Duodenal mucosa (tissue), 2 donors: ENCODE data around the gene COPG1.
A peak's percentile ranks its signal among the peaks of the same experiment; 100 is the strongest.

Experiments
- H3K27ac ChIP-seq: one replicate; pipeline ENCODE4 v1.7.0; 2013; ENCODE audit warnings: low read depth, low read length
- H3K27me3 ChIP-seq, 2 donors: one replicate each; pipeline ENCODE4 v1.7.0; 2013; ENCODE audit warnings: low read length in 2 of 2, control low read depth in 1 of 2; ENCODE audit not compliant: insufficient read depth in 2 of 2, control insufficient read depth in 1 of 2
- H3K36me3 ChIP-seq, 2 donors: one replicate each; pipeline ENCODE4 v1.7.0; 2013; ENCODE audit warnings: low read length in 2 of 2, control low read depth in 1 of 2; ENCODE audit not compliant: insufficient read depth in 2 of 2, control insufficient read depth in 1 of 2
- H3K4me1 ChIP-seq, 2 donors: one replicate each; pipeline ENCODE4 v1.7.0; 2013; ENCODE audit warnings: low read length in 2 of 2, control low read depth in 1 of 2; ENCODE audit not compliant: insufficient read depth in 2 of 2, control insufficient read depth in 1 of 2
- H3K4me3 ChIP-seq, 2 donors: one replicate each; pipeline ENCODE4 v1.7.0; 2013; ENCODE audit warnings: low read length in 2 of 2, low read depth in 1 of 2
- H3K9ac ChIP-seq, 2 donors: one replicate each; pipeline ENCODE4 v1.7.0; 2013; ENCODE audit warnings: low read length in 2 of 2, low read depth in 1 of 2
- H3K9me3 ChIP-seq, 2 donors: one replicate each; pipeline ENCODE4 v1.7.0; 2013; ENCODE audit warnings: low read length in 2 of 2, control low read depth in 1 of 2; ENCODE audit not compliant: control insufficient read depth in 1 of 2

COPG1 gene

DNA sequence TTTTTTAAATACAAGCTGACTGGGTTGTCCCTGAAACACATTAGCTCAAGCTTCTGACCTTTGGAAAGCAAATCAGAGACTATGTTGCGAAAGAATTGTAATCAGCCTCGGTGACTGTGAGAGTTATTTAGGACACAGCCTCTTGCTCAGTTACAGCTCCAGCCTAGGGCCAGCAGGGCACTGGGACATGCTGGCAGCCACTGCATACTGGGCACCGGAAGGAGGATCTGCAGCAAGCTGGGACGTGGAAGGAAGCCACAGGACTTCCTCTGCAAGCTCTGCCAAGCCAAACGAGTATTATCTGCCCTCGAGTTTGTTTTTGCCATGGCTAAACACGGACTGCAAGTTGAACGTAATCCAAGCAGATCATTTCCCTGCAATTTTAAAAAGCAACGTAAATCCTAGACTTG, 24.4 kb upstream of the COPG1 start:
- Histone ChIP-seq H3K9ac (peak overlapping the region; percentile 36 to 69), H3K27ac (peak overlapping the region; percentile 61), H3K4me1 (peaks cover 15 to 23% of the 10 kb centered on the region in 2 donors)

DNA sequence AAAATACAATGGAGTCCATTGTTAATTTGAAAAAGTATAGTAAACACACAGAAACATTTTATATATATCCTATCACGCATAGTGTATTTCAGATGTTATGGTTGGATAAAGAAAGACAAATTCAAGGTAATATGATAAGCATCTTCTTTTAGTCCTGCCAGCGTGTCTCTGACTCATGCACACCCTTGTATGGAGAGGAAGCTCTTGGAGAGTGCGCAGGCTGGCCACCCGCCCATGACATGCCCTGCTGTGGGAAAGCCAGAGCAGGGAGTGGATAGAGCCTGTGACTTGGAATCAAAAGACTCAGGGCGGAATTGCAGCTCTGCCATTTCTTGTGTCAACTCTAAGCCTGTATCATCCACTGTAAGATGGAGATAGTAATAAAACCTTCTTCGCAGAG, 23.0 kb upstream of the COPG1 start:
- no peak overlapping the region for H3K4me3 ChIP-seq
- no peak overlapping the region for H3K27ac ChIP-seq
- H3K27me3 ChIP-seq, result no peaks in the 10 kb centered on the region
- no peaks in the 10 kb centered on the region for H3K36me3 ChIP-seq
- H3K9me3 ChIP-seq, result no peaks in the 10 kb centered on the region
- no peak overlapping the region for H3K9ac ChIP-seq
- H3K4me1 ChIP-seq, result peaks cover 17 to 23% of the 10 kb centered on the region in 2 donors

More for the DNA sequence above, 24.4 kb upstream of the COPG1 start:
- peak overlapping the region; percentile 50 to 63 for H3K4me3 ChIP-seq
- no peaks in the 10 kb centered on the region for H3K36me3 ChIP-seq
- no peaks in the 10 kb centered on the region for H3K27me3 ChIP-seq
- no peaks in the 10 kb centered on the region for H3K9me3 ChIP-seq

DNA sequence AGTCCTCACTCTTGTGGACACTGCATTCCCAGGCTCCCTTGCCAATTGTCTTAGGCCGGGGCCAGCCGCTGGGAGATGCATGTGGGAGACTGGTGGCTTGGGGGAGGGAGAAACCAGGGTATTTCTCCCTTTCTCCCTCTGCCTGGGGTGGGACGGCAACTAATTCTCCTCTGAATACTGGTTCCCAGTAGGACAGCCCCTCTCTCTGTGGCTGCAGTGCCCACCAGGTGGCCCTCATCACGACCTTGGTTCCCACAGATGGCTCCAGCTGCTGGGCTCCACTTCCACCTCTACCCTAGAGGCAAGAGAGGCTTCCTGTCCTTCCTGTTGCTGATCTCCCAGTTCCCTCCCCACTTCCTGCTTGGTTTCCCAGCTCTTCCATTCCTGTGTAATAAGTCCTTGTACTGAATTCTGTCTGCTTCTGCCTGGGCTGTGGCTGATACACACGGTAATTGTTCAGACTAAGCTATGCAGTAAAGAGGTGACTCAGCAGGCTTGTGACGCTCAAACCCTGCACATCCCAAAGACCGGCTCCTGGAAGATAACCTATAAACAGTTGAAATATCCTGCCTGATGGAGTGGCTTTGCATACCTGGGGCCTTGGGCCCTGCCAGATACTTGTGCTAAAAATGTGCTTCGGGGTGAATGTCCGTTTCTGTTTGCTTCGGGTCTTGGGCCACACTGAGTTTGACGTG, 20.4 kb upstream of the COPG1 start:
- H3K9ac ChIP-seq, result no peak overlapping the region
- no peak overlapping the region for H3K4me3 ChIP-seq
- no peak overlapping the region for H3K27ac ChIP-seq
- no peaks in the 10 kb centered on the region for H3K36me3 ChIP-seq
- no peaks in the 10 kb centered on the region for H3K9me3 ChIP-seq
- H3K4me1 ChIP-seq, result peaks cover 17 to 23% of the 10 kb centered on the region in 2 donors
- H3K27me3 ChIP-seq, result no peaks in the 10 kb centered on the region

DNA sequence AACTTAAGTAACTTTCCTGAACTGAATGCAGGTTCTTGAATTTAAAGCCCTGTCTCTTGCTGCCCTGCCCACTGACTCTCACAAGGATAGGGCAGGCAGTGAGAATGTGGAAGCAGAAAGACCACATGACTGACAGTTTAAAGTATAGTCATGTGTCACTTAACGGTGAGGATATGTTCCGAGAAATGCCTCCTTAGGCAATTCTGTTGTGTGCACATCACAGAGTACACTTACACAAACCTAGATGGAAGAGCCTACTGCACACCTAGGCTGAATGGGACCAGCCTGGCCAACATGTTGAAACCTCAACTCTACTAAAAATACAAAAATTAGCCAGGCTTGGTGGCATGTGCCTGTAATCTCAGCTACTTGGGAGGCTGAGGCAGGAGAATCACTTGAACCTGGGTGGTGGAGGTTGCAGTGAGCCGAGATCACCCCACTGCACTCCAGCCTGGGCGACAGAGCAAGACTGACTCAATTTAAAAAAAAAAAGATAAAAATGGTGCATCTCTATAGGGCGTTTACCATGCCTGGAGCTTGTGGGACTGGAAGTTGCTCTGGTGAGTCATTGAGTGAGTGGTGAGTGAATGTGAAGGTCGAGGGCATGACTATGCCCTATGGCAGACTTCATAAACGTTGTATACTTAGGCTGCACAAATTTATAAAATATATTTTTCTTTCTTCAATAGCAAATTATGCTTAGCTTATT, 18.9 kb upstream of the COPG1 start:
- Histone ChIP-seq H3K36me3 (no peaks in the 10 kb centered on the region), H3K4me3 (no peak overlapping the region), H3K9me3 (no peaks in the 10 kb centered on the region), H3K27ac (no peak overlapping the region), H3K9ac (no peak overlapping the region), H3K27me3 (no peaks in the 10 kb centered on the region), H3K4me1 (peaks cover 14% of the 10 kb centered on the region in 2 donors)

DNA sequence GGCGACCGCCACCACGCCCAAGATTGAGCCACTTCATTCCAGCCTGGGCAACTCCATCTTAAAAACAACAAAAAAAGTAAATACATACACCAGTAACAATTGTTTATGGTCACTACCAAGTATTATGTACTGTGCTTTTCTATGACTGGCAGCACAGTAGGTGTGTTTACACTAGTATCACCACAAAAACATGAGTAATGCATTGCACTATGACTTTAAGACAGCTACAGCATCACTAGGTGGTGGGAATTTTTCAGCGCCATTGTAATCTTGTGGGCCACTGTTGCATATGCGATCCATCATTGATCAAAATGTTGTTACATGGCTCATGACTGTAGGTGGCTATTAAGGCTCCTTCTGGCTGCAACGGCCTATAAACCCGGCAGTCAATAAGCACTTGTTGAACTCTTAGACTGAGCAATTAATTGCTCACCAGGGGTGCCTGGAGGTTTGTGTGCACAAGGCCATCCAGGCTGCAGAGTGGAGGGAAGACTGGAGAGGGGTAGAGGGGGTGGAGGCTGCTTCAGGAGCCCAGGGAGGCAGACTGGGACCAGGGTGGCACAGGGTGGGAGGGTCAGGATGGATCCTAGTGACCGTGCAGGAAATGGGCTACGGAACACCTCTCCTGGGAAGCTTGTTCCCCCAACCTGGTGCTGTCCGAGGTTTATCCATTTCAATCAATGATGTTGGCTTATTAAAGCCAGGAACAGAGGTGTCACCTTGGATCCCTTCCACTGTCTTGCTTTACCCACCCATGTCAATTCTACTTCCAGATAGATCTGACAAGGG, 17.9 kb upstream of the COPG1 start:
- H3K4me3 ChIP-seq, result no peak overlapping the region
- no peaks in the 10 kb centered on the region for H3K27me3 ChIP-seq
- H3K27ac ChIP-seq, result no peak overlapping the region
- no peaks in the 10 kb centered on the region for H3K9me3 ChIP-seq
- H3K4me1 ChIP-seq, result peaks cover 13 to 14% of the 10 kb centered on the region in 2 donors
- H3K36me3 ChIP-seq, result no peaks in the 10 kb centered on the region
- H3K9ac ChIP-seq, result no peak overlapping the region

DNA sequence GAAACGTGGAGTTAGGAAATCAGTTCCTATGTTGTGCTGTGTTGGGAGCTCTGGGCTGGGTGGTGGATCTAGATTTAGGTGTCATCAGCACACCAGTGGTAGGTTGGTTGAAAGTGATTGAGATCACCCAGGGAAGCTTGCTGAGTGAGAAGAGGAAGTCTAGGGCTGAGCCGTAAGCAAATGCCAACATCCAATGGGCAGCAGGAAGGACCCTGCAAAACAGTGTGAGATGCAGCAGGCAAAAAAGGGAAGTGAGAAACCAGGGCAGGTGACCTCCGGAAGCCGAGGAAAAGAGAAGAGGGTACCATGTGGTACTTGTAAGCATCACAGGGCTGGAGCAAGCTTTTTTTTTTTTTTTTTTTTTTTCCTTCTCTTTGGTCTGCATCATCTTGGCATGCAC, 15.9 kb upstream of the COPG1 start:
- Histone ChIP-seq H3K27me3 (no peaks in the 10 kb centered on the region), H3K27ac (no peak overlapping the region), H3K4me1 (peaks cover 7 to 12% of the 10 kb centered on the region in 2 donors), H3K9ac (no peak overlapping the region), H3K36me3 (no peaks in the 10 kb centered on the region), H3K9me3 (no peaks in the 10 kb centered on the region), H3K4me3 (no peak overlapping the region)

DNA sequence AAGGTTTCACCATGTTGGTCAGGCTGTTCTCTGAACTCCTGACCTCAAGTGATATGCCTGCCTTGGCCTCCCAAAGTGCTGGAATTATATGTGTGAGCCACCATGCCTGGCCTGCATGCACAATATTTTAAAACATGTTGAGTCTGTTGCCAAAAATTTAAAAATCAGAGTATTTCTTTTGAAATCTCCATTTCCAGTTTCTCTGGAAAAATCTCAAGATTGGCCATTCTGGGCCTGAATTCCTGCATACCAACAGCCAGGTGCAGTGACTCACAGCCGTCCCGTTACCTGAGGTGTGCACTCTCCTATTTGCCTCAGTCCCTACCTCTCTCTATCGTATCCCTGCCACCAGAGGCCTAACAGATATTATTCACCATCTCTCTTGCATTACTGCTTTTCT, 15.0 kb upstream of the COPG1 start:
- Histone ChIP-seq H3K9me3 (no peaks in the 10 kb centered on the region), H3K9ac (no peak overlapping the region), H3K4me3 (no peak overlapping the region), H3K27ac (no peak overlapping the region), H3K36me3 (no peaks in the 10 kb centered on the region), H3K27me3 (no peaks in the 10 kb centered on the region), H3K4me1 (peaks cover 0 to 17% of the 10 kb centered on the region in 2 donors)

DNA sequence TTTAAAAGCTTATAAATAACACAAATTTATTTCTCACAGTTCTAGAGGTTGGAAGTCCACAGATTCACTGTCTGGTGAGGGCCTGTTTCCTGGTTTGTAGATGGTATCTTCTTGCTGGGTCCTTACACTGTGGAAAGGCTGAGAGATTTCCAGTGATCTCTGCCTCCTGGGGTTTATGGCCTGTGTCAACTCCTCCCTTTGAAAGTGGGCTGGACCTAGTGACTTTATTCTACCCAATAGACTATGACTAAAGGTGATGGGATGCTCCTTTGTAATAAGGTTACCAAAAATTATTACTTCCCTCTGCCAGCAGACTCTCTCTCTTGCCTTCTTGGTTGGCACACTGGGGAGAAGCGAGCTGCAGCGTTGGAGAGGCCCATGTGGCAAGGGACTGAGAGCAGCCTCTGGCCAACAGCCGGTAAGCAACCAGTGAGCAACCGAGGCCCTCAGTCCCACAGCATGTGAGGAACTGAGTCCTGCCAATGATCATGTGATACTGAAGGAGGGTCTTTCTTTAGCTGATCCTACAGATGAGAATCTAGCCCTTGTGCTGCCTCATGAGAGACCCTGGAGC, 14.0 kb upstream of the COPG1 start:
- H3K9ac ChIP-seq, result no peak overlapping the region

DNA sequence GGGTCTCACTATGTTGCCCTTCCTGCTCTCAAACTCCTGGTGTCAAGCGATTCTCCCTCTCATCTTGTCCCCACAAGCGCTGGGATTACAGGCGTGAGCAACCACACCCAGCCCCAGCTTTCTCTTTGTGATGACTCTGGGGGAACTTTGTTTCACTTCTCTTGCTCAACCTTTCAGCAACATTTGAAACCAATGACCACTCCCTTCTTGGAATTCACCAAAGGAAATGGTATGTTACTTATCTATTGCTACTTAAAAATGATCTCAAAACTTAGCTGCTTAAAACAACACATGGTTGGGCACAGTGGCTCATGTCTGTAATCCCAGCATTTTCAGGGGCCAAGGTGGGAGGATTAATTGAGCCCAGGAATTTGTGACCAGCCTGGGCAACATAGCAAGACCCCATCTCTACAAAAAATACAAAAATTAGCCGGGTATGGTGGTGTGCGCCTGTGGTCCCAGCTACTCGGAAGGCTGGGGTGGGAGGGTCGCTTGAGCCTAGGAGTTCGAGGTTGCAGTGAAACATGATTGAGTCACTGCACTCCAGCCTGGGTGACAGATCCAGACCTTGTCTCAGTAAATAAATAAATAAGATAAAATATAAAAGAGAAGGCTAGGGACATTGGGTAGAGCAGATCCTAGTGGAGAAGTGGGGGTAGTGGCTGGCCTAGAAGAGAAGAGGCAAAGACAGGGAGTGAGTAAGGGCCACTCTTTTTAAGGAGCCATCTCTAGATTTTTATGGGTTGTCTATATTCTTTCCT, 10.3 kb upstream of the COPG1 start:
- Histone ChIP-seq H3K27me3 (no peaks in the 10 kb centered on the region), H3K4me3 (no peak overlapping the region), H3K27ac (no peak overlapping the region), H3K9ac (no peak overlapping the region), H3K9me3 (no peaks in the 10 kb centered on the region), H3K4me1 (peaks cover 0 to 12% of the 10 kb centered on the region in 2 donors), H3K36me3 (no peaks in the 10 kb centered on the region)

More for the DNA sequence above, 14.0 kb upstream of the COPG1 start:
- H3K36me3 ChIP-seq, result no peaks in the 10 kb centered on the region
- no peak overlapping the region for H3K27ac ChIP-seq
- no peak overlapping the region for H3K4me3 ChIP-seq
- no peaks in the 10 kb centered on the region for H3K9me3 ChIP-seq
- H3K27me3 ChIP-seq, result no peaks in the 10 kb centered on the region
- peaks cover 0 to 14% of the 10 kb centered on the region in 2 donors for H3K4me1 ChIP-seq
